GM21529 (cell line): ENCODE results near the gene TUT4.

ENCODE experiments used
- ATAC-seq: cut with Tn5 transposase; IDR thresholded peaks from one replicate; pipeline ENCODE4 v1.9.1; 2021; ENCODE audit not compliant: unreplicated experiment

The TUT4 gene

GRCh38 chr1:52576074-52576473, 23.2 kb upstream of the TUT4 start:
- ATAC-seq, result no peak

GRCh38 chr1:52574594-52574993, 21.7 kb upstream of the TUT4 start:
- ATAC-seq, result no peak

DNA sequence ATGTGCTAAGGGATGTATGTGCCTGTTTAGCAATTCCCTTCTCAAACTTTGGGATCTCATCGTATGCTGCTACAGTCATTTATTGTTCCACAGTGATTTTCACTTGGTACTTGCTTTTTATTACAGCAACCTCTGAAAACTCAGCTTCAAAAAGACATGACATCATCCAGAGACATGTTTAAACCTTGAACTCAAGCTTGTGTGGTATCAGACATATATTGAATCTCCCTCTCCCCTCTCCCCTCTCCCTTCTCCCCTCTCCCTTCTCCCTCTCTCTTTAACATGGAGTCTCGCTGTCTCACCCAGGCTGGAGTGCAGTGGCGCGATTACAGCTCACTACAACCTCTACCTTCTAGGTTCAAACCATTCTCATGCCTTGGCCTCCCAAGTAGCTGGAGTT, 19.5 kb upstream of the TUT4 start:
- no peak for ATAC-seq

DNA sequence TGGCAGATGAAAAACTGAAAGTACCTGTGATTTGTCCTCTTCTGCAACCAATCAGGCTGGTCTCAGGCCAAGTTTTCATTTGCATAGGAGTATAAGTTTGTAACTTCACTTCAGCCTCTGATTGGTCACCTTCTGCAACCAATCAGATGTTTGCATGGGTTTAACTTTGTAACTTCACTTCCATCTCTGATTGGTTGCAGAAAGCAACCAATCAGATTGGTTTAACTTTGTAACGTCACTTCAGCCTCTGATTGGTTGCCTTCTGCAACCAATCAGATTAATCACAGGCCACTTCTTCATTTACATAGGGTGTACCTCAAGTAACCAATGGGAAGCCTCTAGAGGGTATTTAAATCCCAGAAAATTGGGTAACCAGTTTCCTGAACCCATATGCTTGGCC, 18.9 kb upstream of the TUT4 start:
- ATAC-seq, result no peak

DNA sequence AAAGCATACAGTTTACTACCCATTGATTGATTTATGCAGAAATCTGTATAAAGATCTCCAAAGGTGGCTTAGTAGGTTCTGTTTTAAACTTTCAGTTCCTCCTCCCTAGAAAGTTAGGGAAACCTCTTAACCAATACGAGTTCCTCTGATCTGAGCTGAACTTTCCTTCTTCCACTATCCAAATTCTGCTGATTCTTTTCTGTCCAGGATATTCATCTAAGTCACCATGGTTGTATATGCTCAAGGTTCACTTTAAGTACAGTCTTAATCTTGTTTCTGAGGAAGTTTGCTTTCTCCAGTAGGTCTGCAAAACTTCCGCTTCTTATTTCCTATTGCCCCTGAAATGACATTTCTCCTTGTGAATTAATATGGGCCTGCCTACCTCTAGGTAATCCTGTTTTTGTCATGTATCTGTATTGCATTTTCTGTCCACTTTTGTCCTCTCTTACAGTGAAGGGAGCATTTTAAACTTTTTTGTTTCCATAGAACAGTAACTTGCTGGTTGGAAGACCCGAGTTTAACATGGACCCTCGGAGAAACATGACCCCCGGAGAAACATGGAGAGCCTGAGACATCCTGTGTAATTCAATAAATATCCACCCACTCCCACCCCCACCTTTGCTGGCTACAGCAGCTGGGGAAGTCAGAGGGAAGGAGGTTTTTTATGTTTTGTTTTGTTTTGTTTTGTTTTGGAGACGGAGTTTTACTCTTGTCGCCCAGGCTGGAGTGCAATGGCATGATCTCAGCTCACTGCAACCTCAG, 16.7 kb upstream of the TUT4 start:
- ATAC-seq, result no peak

- no peak for ATAC-seq
Measured at GRCh38 chr1:52567943-52568342, 15.1 kb upstream of the TUT4 start.

- no peak for ATAC-seq
Measured at GRCh38 chr1:52562766-52563165, 9.9 kb upstream of the TUT4 start.

GRCh38 chr1:52559875-52560274, 7.0 kb upstream of the TUT4 start:
- ATAC-seq, result no peak

DNA sequence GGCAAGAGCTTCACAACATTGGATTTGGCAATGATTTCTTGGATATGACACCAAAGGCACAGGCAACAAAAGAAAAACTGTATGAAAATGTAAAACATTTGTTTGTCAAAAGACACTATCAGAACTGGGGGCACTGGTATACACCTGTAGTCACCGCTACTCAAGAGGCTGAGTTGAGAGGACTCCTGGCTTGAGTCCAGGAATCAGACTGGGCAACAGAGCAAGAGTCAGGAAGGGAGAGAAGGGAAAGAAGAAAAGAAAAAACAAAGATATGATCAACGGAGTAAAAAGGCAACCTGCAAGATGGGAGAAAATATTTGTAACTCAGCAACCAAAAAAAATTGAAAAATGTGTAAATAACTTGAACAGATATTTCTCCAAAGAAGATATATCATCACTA, 6.0 kb upstream of the TUT4 start:
- ATAC-seq, result no peak

DNA sequence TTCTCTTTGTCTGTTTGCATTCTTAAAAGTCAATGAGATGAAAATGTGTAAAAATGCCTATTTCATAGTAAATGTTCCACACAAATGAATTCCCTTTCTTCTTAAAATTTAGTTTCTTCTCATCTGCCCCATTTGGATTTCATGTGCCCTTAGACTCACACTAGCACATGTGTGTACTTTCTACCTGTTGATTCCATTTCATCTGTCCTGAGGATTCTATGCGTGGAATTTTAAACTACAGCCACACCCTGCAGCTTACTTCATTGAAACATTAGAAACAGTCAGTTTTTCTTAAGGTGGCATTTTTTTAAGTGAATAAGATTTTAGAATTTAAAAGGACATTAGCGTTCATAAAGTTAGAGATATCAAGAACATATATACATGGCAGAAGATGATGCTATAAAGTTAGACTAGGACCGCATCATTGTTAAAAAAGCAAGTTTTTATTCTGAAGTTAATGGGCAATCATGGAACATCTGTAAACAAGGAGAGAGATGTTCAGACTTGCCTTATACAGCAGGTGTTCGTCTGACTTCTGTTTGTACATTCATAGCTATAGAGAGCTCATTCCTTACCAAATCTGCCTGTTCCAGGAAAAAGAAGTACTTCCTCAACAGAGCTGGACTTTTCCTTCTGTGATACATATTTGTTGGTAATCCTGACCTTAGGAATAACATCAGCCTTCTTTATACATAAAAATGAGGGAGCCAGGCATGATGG, 3.9 kb upstream of the TUT4 start:
- ATAC-seq, result no peak

DNA sequence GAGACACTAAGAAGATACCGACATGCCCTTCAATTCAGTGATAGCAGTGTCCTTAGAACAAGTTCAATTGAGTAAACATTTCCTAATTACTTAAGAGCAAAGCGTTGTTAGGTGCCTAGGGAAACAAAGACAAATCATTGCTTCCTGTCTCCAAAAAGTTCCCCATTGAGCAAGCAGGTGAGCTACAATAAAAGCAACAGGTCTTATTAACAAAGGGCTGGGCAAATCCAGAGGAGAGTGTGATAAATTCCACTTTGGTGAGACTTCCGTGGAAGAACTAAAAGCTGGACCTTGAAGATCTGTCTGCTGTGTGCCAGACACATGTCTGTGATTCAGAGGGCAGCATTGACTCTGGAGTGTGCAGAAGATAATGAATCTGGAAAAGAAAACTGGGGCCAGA, 1.9 kb upstream of the TUT4 start:
- no peak for ATAC-seq

DNA sequence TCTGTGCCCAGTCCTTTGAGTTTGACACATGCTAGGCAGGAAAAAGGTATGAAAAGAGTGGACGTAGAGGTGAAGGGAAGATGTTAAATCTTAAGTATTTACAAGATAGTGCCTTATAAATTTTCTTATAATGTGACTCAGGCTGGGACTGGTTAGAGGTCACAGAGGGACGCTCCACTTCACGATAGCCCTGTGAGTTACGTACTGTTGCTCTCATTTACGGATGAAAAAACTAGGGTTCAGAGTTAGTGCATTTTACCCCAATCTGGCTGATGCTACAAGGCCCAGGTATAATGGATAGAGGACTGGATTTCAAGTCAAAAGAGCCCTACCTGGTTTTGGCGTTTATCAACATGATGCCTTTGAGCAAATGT, 1.4 kb upstream of the TUT4 start:
- no peak for ATAC-seq

- ATAC-seq, result peak; percentile 60
Measured at GRCh38 chr1:52553362-52554266, 722 bp upstream of the TUT4 start.

DNA sequence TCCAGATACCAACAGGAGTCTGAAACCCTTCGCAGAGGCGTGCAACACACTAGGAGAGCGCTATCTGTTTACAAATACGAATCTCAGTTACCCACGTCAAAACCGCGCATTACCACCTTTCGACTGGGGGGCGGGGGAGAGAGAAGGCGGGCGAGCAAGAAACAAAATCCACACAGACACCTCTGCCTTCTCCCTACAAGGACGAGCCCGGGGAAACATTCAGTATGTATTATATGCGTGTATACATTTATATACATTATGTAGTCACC, 722 bp downstream of the TUT4 start:
- ATAC-seq, result peak; percentile 42

- no peak for ATAC-seq
Measured at GRCh38 chr1:52551507-52552235, 1.2 kb downstream of the TUT4 start.

DNA sequence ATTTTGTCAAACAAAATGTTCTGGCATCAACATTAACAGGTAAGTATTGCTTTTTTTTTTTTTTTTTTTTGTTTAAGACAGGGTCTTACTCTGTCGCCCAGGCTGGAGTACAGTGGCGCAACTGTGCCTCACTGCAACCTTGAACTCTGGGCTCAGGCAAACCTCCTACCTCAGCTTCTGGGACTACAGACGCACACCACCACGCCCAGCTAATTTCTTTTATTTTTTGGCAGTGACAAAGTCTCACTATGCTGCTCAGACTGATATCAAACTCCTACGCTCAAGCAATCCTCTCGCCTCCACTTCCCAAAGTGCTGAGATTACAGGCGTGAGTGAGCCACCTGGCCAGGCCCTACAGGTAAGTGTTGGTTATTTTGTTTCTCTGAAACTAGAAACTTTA, 2.4 kb downstream of the TUT4 start:
- ATAC-seq, result no peak

DNA sequence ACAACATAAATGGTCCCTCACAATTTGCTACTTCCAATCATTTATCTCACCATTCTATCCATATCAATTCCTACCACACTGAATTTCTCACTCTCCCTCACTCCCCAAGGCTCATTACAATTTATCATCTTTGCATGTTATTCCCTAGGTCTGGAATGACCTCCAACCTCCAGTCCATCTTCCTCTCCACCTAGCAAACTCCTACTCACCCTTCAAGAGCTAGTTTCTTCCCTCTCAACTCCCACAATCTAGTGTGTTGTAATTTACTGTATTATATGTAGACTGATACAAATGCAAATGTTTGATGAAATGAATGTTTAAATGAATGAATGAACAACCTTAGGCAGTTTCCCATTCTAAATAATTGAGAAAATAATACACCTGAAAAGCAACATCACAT, 3.6 kb downstream of the TUT4 start:
- ATAC-seq, result no peak

DNA sequence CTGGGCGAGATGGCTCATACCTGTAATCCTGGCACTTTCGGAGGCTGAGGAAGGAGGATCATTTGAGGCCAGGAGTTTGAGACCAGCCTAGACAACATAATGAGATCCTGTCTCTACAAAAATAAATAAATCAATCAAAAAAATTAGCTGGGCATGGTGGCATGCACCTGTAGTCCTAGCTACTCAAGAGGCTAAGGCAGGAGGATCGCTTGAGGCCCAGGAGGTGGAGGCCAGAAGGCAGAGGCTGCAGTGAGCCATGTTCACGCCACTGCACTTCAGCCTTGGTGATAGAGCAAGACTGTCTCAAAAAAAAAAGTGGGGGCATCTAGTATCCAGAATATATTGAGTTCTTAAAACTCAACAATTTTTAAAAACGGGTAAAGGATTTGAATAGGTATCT, 6.0 kb downstream of the TUT4 start:
- ATAC-seq, result no peak

- no peak for ATAC-seq
Measured at GRCh38 chr1:52544665-52545525, 8.0 kb downstream of the TUT4 start.

DNA sequence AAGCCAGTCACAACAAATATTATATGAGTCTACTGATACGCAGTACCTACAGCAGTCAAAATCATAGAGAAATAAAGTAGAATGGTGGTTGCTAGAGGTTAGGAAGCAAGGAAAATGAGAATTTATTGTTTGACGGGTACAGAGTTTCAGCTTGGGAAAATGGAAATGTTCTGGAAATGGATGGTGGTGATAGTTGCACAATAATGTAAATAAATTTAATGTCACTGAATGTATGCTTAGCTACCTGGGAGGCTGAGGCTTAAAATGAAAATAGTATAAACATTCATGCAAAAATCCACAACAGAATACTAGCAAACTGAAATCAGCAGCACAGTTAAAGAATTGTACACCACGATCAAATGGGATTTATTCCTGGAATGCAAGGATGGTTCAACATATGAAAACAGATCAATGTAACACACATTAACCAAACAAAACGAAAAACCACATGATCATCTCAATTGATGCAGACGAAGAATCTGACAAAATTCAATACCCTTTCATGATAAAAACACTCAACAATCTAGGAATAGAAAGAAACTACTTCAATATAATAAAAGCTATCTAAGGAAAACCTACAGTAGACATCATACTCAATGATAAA, 10.7 kb downstream of the TUT4 start:
- ATAC-seq, result no peak
